ENCODE results near the gene UBQLN3. TPM values are rescaled to one million over a fixed set of nuclear protein-coding genes. Genes with fewer than 3 reads are reported as not detected.

UBQLN3 gene
- total and polyA plus RNA-seq, 2 experiments from 2014 or later, result not detected

DNA sequence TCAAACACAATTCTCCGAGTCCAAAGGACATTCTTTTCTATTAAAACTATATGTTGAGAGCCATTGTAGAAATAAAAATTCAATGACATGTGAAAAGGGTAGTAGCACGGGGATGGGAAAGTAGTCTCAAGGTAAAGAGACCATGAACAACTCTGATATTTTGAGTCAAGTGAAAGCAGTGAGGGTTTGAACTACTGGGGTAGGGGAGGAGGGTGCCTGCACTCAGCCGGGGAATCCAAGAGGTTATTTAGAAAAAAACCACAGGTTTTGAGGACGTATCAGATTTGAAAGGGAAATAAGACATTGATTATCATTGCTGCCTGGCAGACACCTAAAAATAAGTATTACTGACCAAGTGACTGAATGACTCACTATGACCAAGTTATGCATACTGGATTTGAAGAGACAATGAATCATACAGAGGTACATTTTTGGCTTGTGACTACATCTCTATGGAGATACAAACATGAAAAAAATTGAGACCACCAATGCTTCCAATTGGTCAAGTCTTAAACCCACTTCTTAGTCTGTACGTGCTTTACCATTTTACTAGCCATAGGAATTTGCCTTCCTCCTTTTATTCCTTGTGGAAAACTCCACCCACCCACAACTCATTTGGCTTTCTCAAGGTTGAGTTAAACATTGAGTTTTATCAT lies 40.8 kb upstream of the UBQLN3 start:
- H3K27me3 Mint-ChIP-seq (ENCODE audit: insufficient read depth, low read depth, poor library complexity), result no peaks in the 10 kb centered on the region
- no peak for ATAC-seq
- Histone ChIP-seq H4K20me1 (replicated peaks; ENCODE audit: insufficient read depth) (no peaks in the 10 kb centered on the region), H3K4me2 (no peak overlapping the region), H2AFZ (no peak overlapping the region), H3K4me1 (ENCODE audit: insufficient read depth) (no peaks in the 10 kb centered on the region), H3K27ac (ENCODE audit: low read depth) (no peak overlapping the region), H3K9me2 (ENCODE audit: insufficient read depth) (no peaks in the 10 kb centered on the region), H3K36me3 (ENCODE audit: insufficient read depth) (no peaks in the 10 kb centered on the region), H3K79me2 (replicated peaks; ENCODE audit: insufficient read depth) (no peaks in the 10 kb centered on the region), H3K27me3 (ENCODE audit: insufficient read depth) (no peaks in the 10 kb centered on the region), H3F3A (replicated peaks; ENCODE audit: low read depth) (no peaks in the 10 kb centered on the region), H3K4me3 (no peak overlapping the region)
- H3K36me3 Mint-ChIP-seq (ENCODE audit: low read depth), result no peaks in the 10 kb centered on the region
- no peak for DNase-seq (ENCODE audit: low spot score)
- H3K27ac Mint-ChIP-seq, result no peak overlapping the region
- H3K4me3 Mint-ChIP-seq, result no peak overlapping the region
- TF ChIP-seq JUNB (IDR thresholded peaks at IDR 0.05; ENCODE audit: unreplicated experiment) (no peak), NANOG (IDR thresholded peaks at IDR 0.05; ENCODE audit: borderline replicate concordance) (no peak), EZH2 (IDR thresholded peaks at IDR 0.05; ENCODE audit: low read depth, unreplicated experiment) (no peak), CREB1 (CRISPR knock-in tag; IDR thresholded peaks at IDR 0.05; ENCODE audit: low read depth) (no peak), POLR2AphosphoS5 (IDR thresholded peaks at IDR 0.05; ENCODE audit: low read depth) (no peak), ZNF114 (CRISPR knock-in tag; IDR thresholded peaks at IDR 0.05) (no peak)
- TF ChIP-seq, protein P1, sequence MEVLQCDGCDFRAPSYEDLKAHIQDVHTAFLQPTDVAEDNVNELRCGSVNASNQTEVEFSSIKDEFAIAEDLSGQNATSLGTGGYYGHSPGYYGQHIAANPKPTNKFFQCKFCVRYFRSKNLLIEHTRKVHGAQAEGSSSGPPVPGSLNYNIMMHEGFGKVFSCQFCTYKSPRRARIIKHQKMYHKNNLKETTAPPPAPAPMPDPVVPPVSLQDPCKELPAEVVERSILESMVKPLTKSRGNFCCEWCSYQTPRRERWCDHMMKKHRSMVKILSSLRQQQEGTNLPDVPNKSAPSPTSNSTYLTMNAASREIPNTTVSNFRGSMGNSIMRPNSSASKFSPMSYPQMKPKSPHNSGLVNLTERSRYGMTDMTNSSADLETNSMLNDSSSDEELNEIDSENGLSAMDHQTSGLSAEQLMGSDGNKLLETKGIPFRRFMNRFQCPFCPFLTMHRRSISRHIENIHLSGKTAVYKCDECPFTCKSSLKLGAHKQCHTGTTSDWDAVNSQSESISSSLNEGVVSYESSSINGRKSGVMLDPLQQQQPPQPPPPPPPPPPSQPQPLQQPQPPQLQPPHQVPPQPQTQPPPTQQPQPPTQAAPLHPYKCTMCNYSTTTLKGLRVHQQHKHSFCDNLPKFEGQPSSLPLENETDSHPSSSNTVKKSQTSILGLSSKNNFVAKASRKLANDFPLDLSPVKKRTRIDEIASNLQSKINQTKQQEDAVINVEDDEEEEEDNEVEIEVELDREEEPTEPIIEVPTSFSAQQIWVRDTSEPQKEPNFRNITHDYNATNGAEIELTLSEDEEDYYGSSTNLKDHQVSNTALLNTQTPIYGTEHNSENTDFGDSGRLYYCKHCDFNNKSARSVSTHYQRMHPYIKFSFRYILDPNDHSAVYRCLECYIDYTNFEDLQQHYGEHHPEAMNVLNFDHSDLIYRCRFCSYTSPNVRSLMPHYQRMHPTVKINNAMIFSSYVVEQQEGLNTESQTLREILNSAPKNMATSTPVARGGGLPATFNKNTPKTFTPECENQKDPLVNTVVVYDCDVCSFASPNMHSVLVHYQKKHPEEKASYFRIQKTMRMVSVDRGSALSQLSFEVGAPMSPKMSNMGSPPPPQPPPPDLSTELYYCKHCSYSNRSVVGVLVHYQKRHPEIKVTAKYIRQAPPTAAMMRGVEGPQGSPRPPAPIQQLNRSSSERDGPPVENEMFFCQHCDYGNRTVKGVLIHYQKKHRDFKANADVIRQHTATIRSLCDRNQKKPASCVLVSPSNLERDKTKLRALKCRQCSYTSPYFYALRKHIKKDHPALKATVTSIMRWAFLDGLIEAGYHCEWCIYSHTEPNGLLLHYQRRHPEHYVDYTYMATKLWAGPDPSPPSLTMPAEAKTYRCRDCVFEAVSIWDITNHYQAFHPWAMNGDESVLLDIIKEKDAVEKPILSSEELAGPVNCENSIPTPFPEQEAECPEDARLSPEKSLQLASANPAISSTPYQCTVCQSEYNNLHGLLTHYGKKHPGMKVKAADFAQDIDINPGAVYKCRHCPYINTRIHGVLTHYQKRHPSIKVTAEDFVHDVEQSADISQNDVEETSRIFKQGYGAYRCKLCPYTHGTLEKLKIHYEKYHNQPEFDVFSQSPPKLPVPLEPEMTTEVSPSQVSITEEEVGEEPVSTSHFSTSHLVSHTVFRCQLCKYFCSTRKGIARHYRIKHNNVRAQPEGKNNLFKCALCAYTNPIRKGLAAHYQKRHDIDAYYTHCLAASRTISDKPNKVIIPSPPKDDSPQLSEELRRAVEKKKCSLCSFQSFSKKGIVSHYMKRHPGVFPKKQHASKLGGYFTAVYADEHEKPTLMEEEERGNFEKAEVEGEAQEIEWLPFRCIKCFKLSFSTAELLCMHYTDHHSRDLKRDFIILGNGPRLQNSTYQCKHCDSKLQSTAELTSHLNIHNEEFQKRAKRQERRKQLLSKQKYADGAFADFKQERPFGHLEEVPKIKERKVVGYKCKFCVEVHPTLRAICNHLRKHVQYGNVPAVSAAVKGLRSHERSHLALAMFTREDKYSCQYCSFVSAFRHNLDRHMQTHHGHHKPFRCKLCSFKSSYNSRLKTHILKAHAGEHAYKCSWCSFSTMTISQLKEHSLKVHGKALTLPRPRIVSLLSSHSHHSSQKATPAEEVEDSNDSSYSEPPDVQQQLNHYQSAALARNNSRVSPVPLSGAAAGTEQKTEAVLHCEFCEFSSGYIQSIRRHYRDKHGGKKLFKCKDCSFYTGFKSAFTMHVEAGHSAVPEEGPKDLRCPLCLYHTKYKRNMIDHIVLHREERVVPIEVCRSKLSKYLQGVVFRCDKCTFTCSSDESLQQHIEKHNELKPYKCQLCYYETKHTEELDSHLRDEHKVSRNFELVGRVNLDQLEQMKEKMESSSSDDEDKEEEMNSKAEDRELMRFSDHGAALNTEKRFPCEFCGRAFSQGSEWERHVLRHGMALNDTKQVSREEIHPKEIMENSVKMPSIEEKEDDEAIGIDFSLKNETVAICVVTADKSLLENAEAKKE (CRISPR knock-in tag; IDR thresholded peaks at IDR 0.05), result no peak
- TF ChIP-seq, protein P2, sequence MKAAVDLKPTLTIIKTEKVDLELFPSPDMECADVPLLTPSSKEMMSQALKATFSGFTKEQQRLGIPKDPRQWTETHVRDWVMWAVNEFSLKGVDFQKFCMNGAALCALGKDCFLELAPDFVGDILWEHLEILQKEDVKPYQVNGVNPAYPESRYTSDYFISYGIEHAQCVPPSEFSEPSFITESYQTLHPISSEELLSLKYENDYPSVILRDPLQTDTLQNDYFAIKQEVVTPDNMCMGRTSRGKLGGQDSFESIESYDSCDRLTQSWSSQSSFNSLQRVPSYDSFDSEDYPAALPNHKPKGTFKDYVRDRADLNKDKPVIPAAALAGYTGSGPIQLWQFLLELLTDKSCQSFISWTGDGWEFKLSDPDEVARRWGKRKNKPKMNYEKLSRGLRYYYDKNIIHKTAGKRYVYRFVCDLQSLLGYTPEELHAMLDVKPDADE (IDR thresholded peaks at IDR 0.05), result no peak
- TF ChIP-seq, protein P3, sequence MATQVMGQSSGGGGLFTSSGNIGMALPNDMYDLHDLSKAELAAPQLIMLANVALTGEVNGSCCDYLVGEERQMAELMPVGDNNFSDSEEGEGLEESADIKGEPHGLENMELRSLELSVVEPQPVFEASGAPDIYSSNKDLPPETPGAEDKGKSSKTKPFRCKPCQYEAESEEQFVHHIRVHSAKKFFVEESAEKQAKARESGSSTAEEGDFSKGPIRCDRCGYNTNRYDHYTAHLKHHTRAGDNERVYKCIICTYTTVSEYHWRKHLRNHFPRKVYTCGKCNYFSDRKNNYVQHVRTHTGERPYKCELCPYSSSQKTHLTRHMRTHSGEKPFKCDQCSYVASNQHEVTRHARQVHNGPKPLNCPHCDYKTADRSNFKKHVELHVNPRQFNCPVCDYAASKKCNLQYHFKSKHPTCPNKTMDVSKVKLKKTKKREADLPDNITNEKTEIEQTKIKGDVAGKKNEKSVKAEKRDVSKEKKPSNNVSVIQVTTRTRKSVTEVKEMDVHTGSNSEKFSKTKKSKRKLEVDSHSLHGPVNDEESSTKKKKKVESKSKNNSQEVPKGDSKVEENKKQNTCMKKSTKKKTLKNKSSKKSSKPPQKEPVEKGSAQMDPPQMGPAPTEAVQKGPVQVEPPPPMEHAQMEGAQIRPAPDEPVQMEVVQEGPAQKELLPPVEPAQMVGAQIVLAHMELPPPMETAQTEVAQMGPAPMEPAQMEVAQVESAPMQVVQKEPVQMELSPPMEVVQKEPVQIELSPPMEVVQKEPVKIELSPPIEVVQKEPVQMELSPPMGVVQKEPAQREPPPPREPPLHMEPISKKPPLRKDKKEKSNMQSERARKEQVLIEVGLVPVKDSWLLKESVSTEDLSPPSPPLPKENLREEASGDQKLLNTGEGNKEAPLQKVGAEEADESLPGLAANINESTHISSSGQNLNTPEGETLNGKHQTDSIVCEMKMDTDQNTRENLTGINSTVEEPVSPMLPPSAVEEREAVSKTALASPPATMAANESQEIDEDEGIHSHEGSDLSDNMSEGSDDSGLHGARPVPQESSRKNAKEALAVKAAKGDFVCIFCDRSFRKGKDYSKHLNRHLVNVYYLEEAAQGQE (IDR thresholded peaks at IDR 0.05; ENCODE audit: unreplicated experiment), result no peak
- TF ChIP-seq, protein P4, sequence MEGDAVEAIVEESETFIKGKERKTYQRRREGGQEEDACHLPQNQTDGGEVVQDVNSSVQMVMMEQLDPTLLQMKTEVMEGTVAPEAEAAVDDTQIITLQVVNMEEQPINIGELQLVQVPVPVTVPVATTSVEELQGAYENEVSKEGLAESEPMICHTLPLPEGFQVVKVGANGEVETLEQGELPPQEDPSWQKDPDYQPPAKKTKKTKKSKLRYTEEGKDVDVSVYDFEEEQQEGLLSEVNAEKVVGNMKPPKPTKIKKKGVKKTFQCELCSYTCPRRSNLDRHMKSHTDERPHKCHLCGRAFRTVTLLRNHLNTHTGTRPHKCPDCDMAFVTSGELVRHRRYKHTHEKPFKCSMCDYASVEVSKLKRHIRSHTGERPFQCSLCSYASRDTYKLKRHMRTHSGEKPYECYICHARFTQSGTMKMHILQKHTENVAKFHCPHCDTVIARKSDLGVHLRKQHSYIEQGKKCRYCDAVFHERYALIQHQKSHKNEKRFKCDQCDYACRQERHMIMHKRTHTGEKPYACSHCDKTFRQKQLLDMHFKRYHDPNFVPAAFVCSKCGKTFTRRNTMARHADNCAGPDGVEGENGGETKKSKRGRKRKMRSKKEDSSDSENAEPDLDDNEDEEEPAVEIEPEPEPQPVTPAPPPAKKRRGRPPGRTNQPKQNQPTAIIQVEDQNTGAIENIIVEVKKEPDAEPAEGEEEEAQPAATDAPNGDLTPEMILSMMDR (conservative IDR thresholded peaks at IDR 0.05; ENCODE audit: low read depth in 2 of 2), result no peak
- no peaks in the 10 kb centered on the region for H3K4me1 Mint-ChIP-seq
- H3K9me3 Mint-ChIP-seq, result no peaks in the 10 kb centered on the region
